ENCODE data around the gene CMTM8.
A peak's percentile ranks its signal among the peaks of the same experiment; 100 is the strongest.

The CMTM8 gene

DNA sequence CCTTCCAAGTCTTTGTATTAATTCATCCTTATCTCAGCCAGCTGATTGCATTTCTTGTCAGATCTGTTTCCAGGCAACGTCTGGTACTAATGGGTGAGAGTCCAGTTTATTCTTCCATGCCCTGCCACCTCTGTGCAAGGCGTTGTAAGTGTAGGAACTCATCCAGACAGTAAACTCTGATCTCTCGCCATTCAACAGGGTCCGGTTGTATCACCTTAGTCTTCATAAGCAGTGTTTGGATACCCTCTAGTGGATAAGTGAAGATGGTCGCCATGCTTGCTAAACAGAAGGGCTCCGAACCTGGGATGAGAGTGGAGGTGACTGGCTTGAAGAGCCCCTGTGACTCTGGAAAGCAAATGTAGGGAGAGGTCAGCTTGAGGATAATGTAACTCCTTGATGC is 101.6 kb downstream of the CMTM8 start:
- DNase-seq = peak in 2 of 5 experiments; percentile 18 to 52

DNA sequence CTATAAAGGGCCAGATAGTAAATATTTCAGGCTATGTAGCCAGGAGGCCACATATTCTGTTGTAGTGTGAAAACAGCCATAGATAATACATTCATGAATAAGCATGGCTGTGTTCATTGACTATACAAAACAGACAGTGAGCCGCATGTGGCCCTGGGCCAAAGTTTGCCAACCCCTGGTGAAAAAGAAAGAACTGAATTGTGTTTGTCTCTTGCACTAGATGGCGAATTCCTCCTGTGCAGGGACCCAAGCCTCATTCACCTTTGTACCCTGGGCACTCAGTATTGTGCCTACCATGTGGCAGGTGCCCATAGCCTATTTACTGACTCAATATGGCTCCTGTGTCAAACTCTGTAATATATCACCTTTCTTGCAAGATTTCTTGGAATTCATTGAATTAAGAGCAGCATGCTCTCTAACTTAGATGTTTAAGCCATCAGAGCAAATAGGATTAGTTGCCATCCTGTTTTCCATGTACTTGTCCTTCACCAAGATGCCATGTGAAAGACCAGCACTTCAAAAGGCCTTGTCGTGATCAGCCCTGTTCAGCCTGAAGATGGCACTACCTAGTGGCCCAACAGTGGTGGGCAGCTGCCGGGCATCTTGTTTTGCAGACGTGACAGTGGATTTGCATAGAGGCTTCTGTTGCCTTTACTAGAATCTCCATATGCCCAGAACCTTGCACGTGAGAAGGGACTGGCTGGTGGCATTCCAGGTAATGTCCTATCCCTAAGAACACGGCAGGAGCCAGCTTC is 102.3 kb downstream of the CMTM8 start:
- no peak for DNase-seq

DNA sequence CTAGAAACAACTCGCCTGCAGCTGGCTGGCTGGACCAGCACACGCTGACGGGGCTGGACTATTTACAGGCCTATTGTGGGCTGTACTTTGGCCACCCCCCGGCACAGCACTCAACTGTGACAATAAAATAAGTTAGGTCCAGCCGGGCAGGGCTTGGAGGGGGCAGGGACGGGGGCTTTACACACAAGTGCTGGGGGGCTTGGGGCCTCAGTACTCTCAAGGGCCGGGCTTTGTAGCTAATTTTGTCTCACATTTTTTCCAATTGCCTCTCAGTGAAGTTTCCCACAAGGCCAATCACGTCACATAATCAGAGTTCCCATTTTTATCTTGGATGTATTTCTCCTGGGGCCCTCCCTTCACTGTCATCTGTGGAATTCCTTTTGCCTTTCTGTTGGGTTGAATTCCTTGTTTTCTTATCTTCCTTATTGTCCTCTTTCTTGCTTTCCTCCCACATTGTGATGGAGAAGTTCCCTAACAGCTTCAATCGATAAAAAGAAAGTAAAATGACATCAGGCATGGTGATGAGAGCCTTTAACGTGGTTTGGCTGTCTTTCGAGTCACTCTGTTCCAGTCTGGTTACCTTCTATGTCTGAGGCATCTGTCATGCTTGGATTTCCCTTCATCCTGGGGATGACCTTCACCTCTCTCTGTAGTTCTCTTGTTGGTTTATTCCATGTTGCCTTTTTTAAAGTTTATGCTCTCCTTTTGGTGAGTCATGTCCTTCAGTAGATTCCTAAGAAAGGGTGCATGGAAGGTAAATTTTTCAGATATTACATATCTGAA is 109.1 kb downstream of the CMTM8 start:
- no peak for DNase-seq

DNA sequence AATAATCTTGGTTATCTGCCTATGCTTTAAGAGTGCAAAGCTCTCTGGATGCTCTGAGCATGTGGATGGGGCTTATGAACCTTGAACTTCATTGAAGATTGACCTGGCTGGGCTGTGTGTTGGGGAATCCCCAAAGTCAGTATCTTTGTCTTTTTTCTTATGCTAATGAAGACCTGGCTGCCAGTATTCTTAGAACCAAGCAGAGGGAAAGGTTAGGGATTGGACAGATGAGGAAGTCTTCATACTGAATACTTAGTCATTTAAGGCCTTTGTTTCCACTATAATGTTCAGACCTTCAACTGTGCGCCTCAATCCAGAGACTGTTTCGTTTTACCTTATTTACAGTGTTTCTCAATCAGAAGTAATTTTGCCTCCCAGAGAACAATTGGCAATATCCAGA is 110.7 kb downstream of the CMTM8 start:
- no peak for DNase-seq

DNA sequence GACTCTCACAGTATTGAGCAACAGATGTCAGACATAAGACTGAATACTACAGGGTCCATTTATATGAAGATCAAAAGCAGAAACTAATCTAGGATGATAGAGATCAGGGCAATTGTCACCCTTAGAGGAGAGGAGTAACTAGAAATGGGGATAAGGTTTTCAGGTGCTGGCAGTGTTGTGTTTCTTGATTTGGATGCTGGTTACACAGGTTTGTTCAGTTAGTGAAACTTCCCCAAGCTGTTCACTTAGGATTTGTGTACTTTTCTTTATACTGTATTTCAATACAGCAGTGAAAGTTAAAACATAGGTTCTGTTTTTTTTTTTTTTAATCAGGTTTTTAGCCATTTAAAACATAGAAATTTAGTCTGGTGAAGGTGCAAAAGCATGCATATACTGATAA is 114.1 kb downstream of the CMTM8 start:
- DNase-seq = no peak

DNA sequence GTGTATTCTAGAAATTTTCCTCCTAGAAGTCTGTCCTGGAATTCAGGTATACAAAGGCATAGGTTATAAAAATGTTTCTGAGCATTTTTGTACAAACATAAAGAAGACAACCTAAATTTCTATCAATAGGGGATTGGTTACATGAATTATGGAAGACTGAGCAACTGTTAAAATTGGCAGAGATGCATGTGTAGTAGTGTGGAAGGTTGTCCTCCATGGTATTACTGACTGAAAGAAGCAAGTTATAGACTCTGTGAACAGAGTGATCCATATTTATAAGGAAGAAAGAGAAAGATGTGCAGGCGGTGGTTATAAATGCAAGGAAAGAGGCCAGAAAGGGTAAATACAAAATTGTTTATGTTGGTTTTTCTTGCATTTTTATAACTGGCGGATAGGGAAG is 114.9 kb downstream of the CMTM8 start:
- no peak for DNase-seq

DNA sequence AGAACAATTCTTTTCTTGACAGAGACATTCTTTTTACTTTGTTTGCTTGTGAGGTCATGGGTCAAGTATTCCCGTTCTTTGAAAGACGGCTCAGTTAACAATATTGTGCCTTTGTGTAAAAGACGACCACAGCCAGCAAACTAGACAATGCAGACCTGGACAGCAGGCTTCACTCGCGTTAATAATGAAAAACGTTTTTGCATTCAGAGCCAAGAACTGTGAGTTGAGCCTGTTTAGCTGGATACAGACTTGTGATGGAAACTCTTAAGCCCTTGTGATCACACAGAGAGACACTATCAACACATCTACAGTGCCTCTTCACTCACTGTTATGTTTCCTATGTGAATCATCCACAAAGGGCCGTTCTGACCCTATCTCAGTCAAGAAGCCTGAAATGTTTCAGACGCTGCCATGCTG is 115.9 kb downstream of the CMTM8 start:
- DNase-seq = no peak

DNA sequence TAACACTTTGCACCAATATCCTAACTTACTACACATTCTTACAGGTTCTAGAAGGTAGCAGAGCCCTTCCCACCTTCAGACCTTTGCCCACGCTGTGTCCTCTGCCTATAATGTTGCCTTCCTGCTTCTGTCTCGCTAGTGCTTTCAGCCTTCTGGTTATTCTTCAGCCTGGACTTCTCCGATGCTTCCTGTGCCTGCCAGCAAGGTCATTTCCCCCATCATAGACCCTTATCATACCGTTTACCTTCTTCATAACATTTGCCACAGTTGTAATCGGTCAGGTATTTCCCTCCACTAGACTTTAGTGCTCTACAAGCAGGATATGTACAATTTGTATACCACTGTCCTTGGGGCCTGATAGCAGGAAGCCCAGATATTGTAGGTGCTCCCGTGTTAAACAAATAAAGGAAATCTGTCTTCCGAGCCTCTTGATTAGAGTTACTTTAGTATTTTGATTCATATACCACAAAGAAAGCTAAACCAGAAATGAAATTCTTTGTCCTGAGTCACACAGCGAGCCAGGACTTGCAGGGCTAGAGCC is 117.3 kb downstream of the CMTM8 start:
- no peak for DNase-seq

DNA sequence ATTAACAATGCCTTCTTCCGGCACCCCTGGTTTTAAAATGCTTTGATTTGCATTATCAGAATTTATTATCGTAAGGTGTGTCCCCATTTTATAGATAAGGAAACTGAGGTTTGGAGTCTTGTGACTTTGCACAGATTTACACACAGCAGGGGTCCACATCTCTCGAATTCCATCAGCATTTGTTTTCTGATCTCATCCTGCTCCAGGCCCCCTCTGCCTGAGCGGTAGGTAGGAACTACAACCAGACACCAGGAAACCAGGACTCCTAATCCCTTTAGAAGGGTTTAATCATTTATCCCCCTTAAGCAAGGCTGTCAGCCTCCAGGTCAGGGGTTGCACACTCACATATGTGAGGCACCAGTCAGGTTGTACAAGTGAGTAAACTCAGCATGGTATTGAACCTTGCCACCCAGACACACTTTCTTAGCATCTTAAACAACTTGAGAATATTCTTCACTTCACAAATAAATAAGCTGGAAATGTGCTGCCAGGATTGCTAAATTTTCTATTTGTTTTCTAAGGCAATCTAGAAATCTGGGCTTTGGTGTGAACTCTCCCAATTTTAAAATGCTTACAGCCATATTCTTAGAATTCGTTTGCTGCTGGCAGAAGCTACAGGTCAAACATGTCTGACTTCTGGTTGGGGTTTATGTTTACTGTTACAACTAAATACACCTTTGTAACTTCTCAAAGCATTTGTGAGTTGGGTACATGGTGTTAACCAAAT is 121.4 kb downstream of the CMTM8 start:
- no peak for DNase-seq

DNA sequence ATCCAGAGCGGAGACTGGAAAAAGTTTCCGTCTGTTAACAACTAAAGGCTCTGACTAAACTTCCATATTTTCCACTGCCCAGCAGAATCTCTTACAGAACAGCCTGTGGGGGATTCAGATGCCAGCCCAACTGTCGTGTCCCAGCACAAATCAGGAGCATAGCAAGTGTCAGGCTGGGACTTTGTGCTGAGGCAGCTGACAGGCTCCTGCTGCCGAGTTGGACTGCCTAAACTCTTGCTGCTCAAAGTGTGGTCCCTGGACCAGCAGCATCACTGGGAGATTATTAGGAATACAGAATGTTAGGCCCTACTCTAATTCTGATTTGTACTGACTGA is 122.0 kb downstream of the CMTM8 start:
- DNase-seq = no peak

DNA sequence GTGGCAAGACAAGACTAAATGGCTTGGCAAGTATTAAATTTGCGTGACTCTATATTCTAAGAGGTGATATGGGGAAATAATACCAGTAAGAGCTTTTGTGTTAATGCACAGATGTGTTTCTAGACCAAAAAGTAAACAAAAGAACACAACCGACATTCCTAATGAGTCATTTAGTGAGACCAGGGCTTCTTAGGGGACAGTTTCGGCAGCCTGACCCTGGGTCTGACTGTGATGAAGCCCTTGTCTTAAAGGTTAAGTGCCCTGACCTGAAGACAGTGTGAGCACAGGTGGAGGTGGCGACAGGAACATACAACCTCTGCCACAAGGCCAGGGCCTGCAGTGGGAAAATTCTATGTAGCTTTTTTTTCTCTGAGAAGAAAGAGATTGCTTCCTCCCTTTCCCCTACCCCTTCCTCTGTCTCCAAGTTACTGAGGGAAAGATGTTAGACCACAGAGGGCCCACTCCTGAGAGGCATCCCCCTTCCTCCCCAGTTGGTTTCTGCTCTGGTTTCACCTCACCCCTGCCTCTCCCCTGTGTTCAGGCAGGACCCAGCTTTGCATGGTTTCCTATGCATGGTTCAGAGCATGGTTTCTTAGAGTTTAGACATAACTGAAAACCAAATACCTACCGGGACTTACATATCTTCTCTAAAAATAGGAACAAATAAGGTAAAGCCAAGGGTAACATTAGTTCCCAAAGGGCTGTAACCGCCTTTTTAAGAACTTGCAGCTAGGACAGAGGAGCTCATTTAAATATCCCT is 128.3 kb downstream of the CMTM8 start:
- peak in 1 of 5 experiments; percentile 18 for DNase-seq

DNA sequence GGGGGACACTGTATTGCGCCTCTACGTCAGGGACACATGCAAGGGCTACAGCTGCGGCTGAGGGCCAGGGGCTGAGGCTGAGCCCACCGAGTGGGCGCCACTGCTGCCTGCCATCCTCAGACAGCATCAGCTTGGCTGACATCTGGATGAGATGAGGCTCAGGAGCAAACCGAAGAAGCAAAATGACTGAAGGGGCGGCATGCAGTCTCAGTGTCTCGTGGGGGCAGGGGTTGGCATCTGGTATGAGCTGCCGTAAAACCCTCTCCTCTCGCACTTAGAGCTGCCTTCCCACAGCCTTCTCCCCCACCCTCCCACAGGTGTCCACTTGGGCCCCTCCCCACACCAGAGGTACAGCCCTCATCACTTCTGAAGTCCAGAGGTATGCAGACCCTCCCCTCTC is 129.0 kb downstream of the CMTM8 start:
- DNase-seq = no peak

DNA sequence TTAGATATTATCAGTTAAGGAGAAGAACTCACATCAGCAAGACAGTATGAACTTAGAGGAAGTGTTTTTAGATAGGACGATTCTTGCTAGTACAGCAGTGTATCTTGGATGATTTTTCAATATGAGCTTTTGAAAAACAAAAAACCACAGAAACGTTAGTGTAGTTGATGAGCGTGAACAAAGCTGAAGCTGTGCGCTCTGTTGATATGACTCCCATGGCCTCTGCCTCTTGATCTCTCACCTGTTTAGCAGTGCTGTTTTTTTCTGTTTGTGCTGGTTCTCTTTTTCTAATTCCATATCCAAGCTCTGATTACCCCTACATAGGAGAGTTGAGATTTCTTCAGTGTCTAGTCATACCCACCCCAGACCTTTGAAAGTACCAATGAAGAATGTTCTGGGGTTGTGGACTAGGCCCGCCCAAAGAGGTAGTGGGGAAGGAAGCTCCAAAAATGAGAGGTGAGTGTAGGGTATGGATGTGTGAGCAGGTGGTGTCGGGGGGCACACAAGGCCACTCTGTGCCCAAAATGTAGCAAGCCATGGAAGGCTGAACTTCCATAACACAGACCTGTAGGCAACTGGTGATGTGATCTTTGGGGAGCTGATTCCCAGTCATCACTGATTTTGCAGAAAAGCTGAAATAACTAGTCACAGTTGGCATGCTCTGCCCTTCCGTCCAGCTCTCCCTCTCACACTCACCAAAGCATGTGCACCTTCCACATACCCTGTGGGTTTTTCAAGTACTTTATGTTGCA is 133.2 kb downstream of the CMTM8 start:
- peak in 1 of 5 experiments; percentile 87 for DNase-seq

DNA sequence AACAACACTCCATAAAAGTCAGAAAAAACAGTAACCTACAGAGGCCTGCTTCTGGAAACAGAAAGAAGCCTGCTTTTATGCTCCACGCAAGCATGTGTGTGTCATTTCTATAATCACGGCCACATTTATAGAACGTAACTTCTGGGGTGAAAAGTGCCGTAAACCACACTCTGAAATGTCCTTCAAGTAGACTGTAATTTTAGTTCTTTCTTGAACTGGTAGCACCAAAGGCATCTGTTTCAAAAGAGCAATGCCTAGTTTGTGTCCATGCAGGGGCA is 133.7 kb downstream of the CMTM8 start:
- peak in 1 of 5 experiments; percentile 42 for DNase-seq

DNA sequence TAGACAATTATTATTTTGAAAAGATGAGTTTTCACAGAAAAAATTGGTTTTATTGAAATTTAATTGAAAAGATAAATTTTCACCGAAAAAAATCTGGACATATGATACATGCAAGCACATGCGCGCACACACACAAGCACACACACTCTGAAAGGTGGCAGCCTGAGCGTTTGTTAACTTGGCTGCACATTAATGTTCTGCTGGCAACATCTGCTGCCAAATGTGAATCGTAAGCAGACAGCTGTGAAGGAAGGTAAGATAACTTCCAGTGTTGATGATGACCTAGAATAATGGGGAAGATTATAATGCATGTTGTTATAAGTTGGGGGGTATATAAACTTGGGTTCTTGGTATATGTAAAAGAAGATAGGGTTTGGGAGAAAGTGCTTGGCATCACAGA is 134.8 kb downstream of the CMTM8 start:
- no peak for DNase-seq

DNA sequence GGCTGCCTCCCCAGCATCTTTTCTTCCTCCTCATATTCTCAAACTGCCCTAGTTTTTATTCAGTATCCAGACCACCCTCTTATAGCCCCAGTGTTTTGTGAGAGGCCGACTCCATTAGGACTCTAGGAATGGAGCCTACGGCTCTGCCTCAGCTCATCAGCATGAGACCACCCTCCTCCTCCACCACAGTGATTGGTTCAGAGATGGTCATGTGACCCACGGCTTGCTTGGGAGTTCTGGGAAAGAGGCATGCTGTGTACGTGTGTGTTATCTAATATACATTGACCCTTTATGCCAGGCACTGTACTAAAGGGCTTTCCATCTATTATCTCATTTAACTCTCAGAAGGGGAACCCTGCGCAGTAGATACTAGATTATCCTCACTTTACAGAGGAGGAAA is 135.4 kb downstream of the CMTM8 start:
- DNase-seq = no peak

DNA sequence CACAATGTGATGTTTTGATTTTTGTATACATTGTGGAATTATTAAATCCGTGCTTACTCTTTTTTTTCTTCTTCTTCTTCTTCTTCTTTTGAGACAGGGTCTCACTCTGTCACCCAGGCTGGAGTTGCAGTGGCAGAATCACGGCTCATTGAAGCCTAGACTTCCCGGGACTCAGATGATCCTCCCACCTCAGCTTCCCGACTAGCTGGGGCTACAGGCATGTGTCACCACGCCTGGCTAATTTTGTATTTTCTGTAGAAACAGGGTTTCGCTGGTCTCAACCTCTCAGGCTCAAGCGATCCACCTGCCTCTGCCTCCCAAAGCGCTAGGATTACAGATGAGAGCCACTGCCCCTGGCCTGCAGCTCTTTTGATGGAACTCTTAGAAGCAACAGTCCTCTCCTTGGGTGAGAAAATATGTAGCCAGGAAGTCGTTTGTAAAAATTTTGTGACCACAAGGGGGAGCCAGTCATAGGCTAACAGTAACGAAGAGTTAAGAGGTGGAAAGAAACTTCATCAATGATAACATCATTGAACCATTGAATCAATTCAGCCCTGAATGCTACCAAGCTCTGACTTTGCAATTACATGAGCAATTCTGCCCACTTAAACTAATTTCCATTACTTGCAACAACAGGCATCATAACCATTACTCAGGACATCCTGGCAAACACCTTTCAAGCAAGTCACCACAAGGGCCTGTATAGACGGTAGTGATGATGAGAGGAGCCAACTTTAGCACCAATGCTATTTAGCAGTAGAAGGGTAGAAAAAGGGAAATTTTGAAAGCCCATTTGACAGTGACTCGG is 136.5 kb downstream of the CMTM8 start:
- DNase-seq = peak in 4 of 5 experiments; percentile 32 to 81 (median 46)

DNA sequence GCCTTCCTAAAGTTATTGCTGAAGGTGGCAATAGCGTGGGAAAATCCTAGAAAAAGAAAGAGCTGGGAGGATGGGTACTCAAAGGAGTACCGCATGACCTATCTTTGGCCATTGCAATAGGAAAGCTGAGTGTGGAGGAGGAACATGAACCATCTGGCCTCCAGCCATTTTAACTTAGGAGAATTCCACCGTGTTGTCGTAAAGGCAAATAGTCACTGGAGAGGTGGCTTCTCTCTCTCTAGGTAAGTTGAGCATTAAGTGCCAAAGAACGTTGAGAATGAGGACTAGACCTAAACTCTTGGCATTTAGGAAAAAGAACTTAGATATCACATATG is 137.1 kb downstream of the CMTM8 start:
- DNase-seq = no peak

DNA sequence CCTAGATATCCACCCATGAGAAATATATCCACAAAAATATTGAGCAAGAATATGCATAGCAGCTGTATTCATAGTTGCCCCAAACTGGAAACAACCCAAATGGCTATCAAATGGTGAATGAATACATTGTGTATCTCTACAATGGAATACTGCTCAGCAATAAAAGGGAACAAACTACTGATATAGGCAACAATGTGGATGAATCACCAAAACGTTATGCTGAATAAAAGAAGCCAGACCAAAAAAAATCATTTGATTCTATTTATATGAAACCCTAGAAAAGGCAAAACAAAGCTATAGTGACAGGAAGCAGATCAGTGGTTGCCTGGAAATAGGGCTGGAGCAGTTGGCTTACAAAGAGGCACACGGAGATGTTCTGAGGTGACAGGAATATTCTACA is 137.6 kb downstream of the CMTM8 start:
- no peak for DNase-seq

DNA sequence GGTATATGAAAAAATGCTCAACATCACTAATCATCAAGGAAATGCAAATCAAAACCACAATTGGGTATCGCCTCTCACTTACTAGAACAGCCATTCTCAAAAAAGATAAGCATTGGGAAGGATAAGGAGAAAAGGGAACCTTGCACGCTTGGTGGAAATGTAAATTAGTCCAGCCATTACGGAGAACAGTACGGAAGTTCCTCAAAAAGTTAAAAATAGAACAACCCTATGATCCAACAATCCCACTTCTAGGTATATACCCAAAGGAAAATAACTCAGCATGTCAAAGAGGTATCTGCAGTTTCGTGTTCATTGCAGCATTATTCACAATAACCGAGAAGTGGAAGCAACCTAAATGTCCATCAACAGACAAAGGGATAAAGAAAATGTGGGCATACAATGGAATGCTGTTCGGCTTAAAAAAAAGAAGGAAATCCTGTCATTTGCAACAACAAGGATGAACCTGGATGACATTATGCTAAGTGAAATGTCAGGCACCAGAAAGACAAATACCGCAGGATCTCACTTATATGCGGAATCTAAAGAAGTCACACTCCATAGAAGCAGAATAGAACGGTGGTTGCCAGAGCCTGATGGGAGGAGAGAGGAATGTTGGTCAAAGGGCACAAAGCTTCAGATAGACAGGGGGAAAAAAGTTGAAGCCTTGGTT is 141.5 kb downstream of the CMTM8 start:
- no peak for DNase-seq

DNA sequence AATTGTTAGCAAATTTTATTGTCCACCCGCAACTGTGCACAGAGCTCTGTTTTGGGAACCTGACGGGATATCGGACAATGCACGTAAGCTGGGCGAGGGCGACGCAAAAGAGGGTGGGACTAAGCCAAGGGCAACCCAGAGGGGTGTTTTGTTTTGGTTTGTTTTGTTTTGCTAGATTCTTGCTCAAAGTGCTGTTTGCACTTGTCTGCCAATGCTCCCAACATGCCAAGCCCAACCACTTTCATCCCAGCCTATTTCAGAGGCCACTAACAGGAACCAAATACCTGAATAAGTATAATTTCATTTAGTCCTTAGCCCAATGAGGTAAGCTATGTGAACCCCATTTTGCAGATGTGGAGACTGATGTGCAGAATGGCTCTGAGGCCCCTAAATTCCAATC is 143.4 kb downstream of the CMTM8 start:
- no peak for DNase-seq

Data from T-helper 2 cell (primary cell).